Activated CD8-positive, alpha-beta memory T cell treated with anti-CD3 and anti-CD28 coated beads, Interleukin-2, amount 10 ng/mL, durations not matched to agents 7 days and 5 days (primary cell): ENCODE results near the gene CDH11. TPM values are rescaled to one million over a fixed set of nuclear protein-coding genes. Genes with fewer than 3 reads are reported as not detected.

Source experiments
- ATAC-seq: fragments of 150-1000 bp; cut with Tn5 transposase; one replicate; pipeline ENCODE4 v1.10.0; 2021; ENCODE audit warnings: moderate library complexity
- CTCF ChIA-PET: fragments of 350-600 bp; sonication (Branson Sonifier 250); formaldehyde crosslinking; loops from one replicate; lab custom pipeline; 2021; ENCODE audit warnings: antibody characterized with exemption; lab: Charles Lee
- DNase-seq: peaks from one replicate; pipeline ENCODE4 v3.0.0-alpha.2; 2020
- H3K27ac Mint-ChIP-seq: one replicate; pipeline ENCODE4 v1.8.0; 2021; ENCODE audit warnings: mild to moderate bottlenecking, mixed read lengths
- H3K27me3 Mint-ChIP-seq: one replicate; pipeline ENCODE4 v1.8.0; 2021; ENCODE audit warnings: mixed read lengths
- H3K36me3 Mint-ChIP-seq: one replicate; pipeline ENCODE4 v1.8.0; 2021; ENCODE audit warnings: mild to moderate bottlenecking, mixed read lengths
- H3K4me1 Mint-ChIP-seq: one replicate; pipeline ENCODE4 v1.8.0; 2021; ENCODE audit warnings: mixed read lengths
- H3K4me3 Mint-ChIP-seq: one replicate; pipeline ENCODE4 v1.8.0; 2021; ENCODE audit warnings: mild to moderate bottlenecking, moderate library complexity, mixed read lengths
- H3K9me3 Mint-ChIP-seq: one replicate; pipeline ENCODE4 v1.8.0; 2022; ENCODE audit warnings: low read depth, mixed read lengths
- total RNA-seq, 2 experiments: library from RNA; stranded (reverse); gene quantifications; one replicate each; pipeline ENCODE4 v1.2.3, GENCODE V29; 2021

The CDH11 gene
- total RNA-seq, 2 experiments from 2014 or later: not detected

- CTCF ChIA-PET: no interaction called here
- Mint-ChIP-seq H3K36me3 (no peaks in the 10 kb centered on the region), H3K9me3 (peaks cover 6% of the 10 kb centered on the region)
These were observed 214.0 kb downstream of the CDH11 start for GRCh38 chr16:64907844-64908243.

GRCh38 chr16:64903770-64904169 is 218.1 kb downstream of the CDH11 start:
- no peak overlapping the region for H3K4me3 Mint-ChIP-seq
- peaks cover 11% of the 10 kb centered on the region for H3K9me3 Mint-ChIP-seq
- CTCF ChIA-PET: no interaction called here
- H3K4me1 Mint-ChIP-seq: no peaks in the 10 kb centered on the region
- no peaks in the 10 kb centered on the region for H3K27me3 Mint-ChIP-seq
- H3K36me3 Mint-ChIP-seq: no peaks in the 10 kb centered on the region
- DNase-seq (no peak), ATAC-seq (no peak)
- no peak overlapping the region for H3K27ac Mint-ChIP-seq

More at GRCh38 chr16:64907844-64908243, 214.0 kb downstream of the CDH11 start:
- Mint-ChIP-seq H3K4me3 (no peak overlapping the region), H3K27ac (no peak overlapping the region), H3K4me1 (no peaks in the 10 kb centered on the region), H3K27me3 (no peaks in the 10 kb centered on the region)
- DNase-seq (no peak), ATAC-seq (no peak)

GRCh38 chr16:64900517-64900916 is 221.3 kb downstream of the CDH11 start:
- no peak overlapping the region for H3K27ac Mint-ChIP-seq
- no peaks in the 10 kb centered on the region for H3K4me1 Mint-ChIP-seq
- no peak overlapping the region for H3K4me3 Mint-ChIP-seq
- H3K36me3 Mint-ChIP-seq: no peaks in the 10 kb centered on the region
- no peaks in the 10 kb centered on the region for H3K27me3 Mint-ChIP-seq
- DNase-seq (no peak), ATAC-seq (no peak)
- CTCF ChIA-PET: no interaction called here
- H3K9me3 Mint-ChIP-seq: peaks cover 12% of the 10 kb centered on the region

GRCh38 chr16:64900019-64900418 is 221.8 kb downstream of the CDH11 start:
- H3K9me3 Mint-ChIP-seq: peaks cover 12% of the 10 kb centered on the region
- ATAC-seq: no peak
- no peaks in the 10 kb centered on the region for H3K36me3 Mint-ChIP-seq
- CTCF ChIA-PET: no interaction called here
- H3K4me3 Mint-ChIP-seq: no peak overlapping the region
- no peaks in the 10 kb centered on the region for H3K27me3 Mint-ChIP-seq
- no peak overlapping the region for H3K27ac Mint-ChIP-seq
- no peaks in the 10 kb centered on the region for H3K4me1 Mint-ChIP-seq
- no peak for DNase-seq

- Mint-ChIP-seq H3K27ac (no peak overlapping the region), H3K27me3 (no peaks in the 10 kb centered on the region), H3K36me3 (no peaks in the 10 kb centered on the region), H3K9me3 (peaks cover 10% of the 10 kb centered on the region), H3K4me1 (no peaks in the 10 kb centered on the region), H3K4me3 (no peak overlapping the region)
- CTCF ChIA-PET: interaction anchor here (0.8 kb wide), 1 partner anchor 12 kb away, joined by 3 read pairs; no protein-coding TSS in a partner anchor
- ATAC-seq (no peak), DNase-seq (no peak)
These were observed 223.7 kb downstream of the CDH11 start for GRCh38 chr16:64898159-64898558.
